CD4-positive, alpha-beta T cell treated with Interleukin-2 at 100 ng/mL for 4 hours (primary cell): ENCODE data around the gene PRRX1.

Source experiments
- DNase-seq: peaks from one replicate; pipeline ENCODE4 v3.0.0-alpha.2; 2020; ENCODE audit warnings: low spot score

Gene PRRX1

DNA sequence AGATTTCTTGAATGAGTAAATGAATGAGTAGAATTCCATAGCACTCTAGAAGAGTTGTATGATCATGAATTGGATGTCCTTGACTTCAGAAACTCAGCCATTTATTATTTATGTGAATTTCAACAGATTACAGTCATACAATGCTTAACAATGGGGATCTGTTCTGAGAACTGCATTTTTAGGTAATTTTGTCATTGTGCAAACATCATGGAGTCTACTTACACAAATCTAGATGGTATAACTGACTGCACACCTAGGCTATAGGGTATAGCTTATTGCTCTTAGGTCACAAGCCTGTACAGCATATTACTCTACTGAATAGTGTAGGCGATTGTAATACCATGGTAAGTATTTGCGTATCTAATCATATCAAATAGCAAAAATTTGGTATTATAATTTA is 59.6 kb downstream of the PRRX1 start:
- no peak for DNase-seq

DNA sequence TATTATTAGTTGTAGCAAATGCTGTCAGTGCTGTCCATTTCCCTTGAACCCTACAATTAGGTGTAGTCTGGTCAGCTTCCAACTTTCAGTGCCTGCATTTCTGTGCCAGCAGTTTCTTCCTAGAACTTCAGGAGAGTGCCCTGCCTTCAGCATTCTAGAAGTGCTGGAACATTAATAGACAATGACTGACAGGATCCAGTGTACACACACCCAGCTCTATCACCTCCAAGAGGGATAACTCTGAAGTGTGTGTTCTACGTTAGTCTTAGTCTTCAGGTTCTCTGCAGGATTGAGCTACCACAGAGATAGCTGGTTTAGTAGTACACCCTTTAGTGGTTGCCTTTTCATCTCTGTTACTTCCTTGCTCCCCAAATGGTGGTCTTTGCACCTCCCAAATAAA is 61.4 kb downstream of the PRRX1 start:
- no peak for DNase-seq

DNA sequence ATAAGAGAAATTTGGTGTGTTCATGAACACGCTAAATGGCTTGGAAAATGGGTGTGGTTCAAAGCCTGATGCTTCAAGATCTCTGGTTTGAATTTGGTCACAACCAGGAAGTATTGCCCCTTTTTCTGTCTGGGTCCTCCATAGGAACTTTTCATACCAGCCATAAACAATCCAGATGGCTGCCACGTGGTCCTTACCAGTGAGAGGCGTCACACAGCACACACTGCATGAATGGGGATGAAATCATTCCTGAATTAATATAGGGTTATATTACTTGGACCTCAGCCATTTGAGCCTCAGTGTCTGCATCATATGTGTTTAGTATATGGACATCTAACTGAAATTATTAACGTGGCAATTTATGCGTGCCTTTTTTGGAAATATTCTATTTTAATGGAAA is 64.0 kb downstream of the PRRX1 start:
- no peak for DNase-seq

DNA sequence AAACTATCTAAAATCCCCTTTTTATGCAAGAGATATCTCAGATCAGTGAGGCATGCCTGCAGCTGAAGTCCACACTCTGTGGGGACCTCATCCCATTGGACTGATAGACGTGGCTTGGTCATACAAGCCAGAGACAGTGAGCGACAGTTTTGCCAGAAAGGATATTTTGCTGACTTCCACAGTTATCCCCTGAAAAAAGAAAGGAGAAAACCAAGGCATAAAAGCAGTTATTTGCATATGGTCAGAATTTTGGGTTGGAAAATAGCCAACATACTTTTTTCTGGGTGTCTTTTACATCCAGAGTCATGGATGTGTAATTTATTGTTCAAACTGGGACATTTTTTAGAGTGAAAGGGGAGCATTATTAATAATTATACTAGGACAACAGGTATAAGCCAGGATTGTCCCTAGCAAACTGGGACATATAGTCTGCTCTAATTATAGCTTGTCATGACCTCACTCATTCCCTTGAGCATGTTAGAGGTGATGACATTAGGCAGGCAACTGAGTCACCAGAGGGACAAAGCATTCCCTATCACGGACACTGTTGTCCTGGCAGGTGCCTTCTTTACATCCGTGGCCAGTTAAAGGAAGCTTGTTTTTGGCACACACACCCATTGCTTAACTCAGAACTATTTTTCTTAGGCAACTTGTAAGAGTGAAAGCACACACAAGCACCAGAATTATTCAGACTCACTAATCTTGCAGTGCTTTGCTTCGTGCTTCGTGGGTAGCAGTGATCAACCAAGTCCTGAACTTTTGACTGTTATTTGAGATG is 65.5 kb downstream of the PRRX1 start:
- DNase-seq: no peak

DNA sequence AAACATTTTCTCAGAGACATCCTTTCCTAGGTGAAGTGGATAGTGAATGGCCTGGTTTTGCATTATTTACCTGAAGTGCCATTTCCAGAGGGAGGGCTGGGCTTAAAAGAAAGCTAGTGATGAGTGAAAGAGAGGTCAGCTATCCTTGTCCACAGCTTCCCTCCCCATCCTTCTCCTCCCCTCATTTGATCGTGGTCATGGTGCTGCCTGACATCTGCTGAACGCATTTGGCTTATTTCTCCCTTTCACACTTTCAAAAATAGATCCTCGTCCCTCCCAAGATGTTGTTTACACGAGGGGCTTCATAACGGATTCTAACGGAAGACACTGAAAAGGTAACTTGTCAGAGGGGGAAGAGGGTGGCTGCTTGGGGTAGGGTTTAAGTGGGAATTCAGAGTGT is 66.1 kb downstream of the PRRX1 start:
- DNase-seq: no peak

DNA sequence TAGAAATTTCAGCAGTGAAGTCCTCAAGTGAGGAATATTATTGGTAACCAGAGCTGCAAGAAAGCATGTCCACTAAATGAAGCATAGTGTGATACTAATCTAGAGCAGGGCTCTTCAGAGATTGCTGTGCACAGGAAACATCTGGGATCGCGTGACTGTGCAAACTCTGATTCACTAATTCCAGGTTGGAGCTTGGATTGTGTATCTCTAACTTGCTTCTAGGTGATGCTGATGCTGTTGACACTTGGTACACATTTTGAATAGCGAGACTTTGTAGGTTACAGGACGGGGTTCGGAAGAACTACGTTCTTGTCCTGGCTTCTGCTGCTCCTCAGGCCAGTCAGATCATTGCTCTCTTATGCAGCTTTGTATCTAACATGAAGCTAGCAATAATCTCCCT is 66.5 kb downstream of the PRRX1 start:
- no peak for DNase-seq

DNA sequence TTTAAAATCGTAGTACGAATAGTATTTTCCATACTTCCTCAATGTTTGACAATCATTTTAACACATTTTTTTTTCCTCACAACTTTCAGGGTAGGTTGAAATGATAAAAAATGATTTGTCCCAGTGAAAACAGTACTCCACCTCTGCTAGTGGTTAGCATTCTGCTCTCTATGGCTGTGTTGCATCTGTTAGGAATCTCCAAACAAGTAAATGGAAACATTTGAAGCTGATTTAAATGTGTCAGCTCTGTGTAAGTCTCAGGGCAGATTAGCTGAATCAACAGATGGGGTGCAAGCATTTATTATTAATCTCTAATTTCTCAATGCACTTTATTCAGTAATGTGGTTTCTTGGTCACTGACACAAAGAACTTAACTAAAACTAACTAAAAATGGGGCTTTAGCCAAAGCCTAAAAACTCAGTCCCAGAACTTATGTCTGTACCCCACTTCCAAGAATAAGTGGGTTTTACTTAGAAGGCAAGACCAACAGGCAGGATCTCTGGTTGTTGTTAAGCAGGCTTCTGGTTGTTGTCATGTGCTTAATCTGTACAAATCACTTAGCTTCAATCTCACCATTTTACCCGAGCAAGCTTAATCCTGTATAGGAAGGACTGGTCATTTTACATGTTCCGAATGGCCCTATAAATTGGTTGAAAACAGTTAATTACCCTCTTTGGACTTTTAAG is 67.8 kb downstream of the PRRX1 start:
- no peak for DNase-seq

DNA sequence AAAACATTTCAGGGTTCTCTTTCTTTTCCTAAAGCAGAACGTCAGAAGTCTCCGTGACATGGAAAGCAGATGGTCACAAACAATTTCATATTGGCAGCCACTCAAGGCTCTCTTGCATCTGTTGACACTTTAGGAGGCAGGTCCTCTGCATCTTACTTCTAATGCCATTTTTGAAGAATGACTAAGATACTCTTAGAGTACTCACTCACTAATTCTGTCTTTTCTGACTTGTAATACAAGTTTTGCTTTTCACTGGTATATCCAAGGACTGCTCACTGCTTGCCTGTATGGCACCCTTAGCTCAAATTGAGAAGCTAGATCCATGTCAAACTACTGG is 68.3 kb downstream of the PRRX1 start:
- no peak for DNase-seq

DNA sequence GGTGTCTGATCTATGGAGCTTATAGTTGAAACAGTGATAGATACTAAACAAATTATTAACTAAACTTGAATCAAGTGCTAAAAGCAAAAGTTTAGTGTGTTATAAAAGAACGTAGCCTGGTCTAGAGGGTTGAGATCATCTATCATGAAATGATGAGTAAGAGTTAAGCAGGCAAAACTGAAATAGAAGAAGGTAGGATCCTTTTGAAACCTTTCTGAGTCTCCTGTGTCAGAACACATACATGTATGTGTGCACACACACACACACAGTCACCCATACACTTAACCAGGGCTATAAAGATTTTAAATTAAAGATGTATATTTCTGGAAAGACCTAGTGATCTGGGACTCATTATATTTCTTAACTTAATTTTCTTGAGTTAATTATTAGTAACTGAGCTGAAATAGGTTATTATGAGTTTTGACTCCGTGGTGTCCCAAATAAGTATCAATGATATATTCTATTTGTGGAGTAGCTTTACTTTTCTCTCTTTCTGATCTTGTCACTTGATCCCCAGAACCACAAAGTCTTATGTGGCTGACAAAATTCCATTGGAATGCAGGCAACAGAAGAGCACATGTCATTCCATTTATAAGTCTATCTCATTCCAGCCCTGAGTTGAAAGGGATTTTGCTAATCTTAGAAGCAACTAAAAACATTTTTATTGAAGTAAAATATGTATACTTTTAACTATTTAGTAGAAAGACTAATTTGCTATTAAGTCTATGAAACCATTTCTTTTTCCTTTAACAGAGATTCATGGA is 70.7 kb downstream of the PRRX1 start:
- no peak for DNase-seq

DNA sequence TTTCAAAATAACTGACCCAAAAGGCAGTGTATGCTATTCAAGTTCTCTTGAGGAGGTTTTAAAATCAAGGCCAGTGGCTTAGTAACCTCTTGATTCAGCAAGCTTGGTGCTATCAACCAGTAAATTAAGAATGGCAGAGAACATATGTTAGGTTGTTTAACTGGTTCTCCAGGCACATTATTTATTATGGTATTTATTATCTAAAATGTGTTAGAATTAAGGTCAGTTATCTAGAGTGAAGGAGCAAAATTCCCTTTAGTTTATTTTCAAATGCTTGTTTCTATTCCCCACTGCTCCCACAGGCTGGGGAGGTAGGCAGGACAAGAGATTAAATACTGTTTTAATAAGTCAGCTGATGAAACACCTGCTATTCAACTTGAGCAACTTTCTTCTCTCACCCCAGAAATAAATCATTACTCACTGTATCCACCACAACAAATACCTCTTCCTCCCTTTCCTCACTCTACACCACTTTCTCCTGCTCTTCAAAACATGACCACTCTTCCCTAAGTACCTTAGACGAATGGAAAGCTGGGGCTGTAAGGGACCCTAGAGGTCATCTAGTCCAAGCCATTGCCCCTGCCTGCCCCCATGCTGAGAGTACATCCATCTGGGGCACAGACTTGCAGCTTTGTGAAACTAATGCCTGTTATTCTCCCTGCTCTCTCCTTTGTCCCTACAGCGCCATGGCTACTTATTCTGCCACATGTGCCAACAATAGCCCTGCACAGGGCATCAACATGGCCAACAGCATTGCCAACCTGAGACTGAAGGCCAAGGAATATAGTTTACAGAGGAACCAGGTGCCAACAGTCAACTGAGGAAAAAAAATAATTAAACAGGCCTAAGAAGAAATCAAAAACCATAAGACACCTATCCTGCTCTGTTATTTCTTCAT is 71.7 kb downstream of the PRRX1 start:
- no peak for DNase-seq

DNA sequence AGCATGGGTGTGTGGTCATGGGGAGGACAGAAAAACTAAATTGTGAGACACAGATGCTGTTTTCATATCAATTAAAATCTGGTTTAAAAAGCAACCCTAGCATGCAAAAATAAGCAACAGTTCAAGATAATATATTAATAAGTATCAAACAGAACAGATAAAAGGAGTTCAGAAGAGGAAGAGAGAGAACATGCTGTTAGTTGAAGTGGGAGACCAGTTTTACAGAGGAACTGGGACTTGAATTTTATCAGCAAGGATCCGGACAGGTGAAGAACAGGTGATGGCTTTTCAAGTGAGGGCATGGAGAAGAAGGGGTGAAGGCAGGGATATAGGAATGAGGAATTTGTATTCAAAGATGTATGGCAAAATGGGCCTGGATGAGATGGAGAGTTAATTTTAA is 75.9 kb downstream of the PRRX1 start:
- no peak for DNase-seq

DNA sequence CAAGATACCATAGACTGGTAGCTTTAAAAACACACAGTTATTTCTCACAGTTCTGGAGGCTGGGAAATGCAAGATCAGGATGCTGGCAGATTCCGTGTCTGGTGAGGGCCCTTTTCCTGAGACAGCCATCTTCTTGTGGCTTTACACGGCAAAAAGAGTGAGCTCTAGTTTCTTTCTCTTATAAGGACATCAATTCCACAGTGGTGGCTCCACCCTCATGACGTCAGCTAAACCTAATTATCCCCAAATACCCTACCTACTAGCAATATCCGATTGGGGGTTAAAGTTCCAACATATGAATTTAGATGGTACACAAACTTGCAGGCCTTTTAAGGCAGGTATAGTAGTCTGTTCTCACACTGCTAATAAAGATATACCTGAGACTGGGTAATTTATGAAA is 77.7 kb downstream of the PRRX1 start:
- DNase-seq: no peak

DNA sequence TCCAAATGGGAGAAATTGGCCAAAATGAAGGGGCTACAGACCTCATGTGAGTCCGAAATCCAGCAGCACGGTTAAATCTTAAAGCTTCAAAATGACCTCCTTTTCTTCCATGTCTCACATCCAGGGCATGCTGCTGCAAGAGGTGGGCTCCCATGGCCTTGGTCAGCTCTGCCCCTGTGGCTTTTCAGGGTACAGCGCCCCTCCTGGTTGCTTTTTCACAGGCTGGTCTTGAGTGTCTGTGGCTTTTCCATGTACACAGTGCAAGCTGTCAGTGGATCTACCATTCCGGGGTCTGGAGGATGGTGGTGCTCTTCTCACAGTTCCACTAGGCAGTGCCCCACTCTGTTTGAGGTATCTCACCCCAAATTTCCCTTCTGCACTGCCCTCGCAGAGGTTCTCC is 78.7 kb downstream of the PRRX1 start:
- no peak for DNase-seq

DNA sequence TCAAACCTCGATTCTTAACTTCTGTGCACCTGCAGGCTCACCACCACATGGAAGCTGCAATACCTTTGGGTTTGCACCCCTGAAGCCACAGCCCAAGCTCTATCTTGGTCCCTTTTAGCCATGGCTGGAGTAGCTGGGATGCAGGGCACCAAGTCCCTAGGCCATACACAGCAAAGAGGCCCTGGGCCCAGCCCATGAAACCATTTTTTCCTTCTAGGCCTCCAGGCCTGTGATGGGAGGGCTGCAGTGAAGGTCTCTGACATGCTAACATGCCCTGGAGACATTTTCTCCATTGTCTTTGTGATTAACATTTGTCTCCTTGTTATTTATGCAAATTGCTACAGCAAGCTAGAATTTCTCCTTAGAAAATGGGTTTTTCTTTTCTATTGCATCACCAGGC is 79.2 kb downstream of the PRRX1 start:
- no peak for DNase-seq

DNA sequence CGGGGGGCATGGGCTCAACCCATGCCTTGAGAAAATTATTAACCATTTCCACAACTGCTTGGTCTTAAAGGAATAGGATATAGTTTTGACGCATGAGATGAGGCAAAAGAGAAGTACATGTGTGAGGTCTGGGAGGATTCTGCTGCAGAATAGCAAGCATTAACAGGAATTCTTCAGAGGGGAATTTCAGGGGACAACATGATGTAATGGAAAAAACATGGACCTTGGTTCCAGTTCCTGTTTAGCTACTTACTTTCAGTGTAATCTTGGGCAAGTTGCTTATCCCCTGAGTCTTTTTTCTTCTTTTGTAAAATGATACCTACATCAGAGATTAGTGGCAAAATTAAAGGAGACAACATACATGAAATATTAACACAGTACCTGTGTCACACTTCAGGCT is 85.6 kb downstream of the PRRX1 start:
- DNase-seq: no peak

DNA sequence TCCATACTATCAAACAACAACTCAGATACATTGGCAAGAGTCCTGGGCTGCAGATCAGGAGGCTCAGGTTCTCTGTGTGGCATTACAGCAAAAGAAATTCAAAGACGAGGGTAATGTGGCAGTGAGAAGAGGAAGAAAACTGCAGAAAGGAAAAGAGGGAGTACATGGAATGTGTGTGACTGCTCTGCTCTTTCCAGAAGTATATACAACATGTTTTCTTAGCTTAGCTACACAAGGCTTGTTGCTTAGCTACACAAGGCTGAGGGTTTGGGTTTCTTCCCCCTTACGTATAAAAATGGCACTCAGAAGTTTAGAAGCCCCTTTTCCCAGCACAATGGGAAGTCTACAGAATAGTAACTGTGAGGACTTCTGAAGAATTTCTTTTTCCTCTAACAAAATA is 86.0 kb downstream of the PRRX1 start:
- DNase-seq: no peak

DNA sequence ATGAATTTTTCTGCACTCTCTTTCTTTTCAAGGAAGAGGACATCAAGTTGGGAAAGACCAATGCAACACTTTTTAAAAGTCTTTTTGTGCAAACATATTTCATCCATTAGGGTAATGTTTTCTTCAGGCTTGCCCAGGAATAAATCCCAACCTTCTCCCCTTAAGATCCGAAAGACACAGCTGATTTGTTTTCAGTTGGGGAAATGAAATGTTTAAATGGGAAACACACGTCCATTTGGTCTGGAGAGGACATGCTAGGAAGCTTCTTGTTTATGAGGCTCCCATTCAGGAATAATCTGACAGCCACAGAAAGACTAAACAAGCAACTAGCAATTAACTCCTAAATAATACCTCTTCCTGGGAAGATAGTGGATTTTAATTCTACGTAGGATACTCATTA is 91.9 kb downstream of the PRRX1 start:
- no peak for DNase-seq

DNA sequence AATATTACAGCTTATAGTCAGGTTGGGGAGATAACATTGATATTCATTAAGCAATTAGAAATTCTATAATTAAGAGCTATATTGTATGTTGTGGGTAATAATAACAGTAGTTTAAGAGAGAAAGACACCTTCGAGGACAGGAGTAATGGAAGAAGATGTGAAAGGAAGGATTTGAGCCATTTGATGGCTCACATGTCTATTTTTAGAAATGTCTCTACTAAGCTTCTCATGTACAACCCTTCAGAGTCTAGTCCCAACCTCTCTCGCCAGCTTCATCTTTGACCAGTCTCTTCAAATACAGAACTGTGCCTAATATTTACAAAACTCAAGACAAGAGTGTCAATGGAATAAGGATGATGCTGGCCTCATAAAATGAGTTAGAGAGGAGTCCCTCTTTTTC is 95.1 kb downstream of the PRRX1 start:
- DNase-seq: no peak

DNA sequence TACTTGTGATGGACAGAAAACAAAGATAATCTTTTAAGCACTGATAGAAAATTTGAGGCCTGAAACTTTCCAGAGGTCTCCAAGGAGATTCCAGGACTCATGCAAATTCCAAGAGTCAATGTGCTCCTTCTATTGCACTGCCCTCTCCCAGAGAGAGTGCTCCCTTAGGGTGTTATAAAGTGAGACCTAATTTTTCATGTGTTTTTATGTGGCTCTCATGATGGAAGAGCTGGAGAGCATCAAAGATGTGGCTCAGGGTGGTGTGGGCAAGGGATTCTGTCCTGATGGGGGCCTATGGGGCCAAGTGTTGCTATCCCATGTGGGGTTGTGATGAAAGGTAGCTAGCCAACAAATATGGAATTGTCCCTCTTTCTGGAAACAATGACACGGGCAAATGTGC is 101.3 kb downstream of the PRRX1 start:
- DNase-seq: no peak

DNA sequence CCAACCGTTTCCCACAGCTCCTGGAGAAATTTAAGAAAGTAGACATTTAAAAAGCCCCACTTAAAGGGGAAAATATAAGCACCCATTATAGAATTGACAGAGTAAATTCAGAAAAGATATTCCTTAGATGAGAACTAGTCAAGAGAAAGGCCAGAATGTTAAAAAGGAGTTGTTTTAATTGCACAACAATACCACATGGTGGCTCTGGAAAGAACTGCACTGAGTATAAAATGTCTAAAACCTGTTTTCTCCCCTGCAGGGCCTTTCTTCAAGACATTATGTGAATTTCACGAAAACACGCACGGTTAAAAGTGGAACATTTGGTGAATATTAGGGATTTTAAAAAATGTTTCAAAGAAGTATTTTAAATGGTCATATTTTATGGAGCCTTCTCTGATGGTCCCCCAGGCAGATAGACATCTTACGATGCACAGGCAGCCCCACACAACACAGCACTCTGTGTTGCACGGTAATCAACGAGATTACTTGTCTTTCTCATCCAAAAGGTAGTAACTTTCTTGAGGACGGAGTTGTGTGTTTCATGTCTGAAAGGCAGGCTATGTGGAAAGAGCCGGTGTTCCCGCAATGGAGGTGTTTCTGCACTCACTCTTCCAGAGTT is 101.9 kb downstream of the PRRX1 start:
- DNase-seq: no peak

DNA sequence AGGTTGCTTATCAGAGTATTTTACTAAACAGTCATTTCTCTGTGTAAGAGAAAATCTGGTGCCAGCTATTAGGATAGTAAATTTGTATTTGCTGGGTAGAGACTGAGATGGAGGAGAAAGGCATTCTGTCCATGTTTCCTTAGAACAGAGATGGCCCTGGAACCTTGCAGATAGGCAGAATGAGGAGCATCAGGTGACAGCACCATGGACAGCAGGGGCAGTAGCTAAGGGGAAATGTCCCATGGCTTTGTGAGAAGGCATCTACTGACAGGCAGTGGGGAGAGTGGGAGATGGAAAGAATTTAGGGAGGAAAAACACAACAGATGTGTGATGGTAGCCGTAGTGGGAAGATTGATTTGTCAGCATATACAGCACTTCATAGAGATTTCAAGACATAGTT is 105.0 kb downstream of the PRRX1 start:
- no peak for DNase-seq

DNA sequence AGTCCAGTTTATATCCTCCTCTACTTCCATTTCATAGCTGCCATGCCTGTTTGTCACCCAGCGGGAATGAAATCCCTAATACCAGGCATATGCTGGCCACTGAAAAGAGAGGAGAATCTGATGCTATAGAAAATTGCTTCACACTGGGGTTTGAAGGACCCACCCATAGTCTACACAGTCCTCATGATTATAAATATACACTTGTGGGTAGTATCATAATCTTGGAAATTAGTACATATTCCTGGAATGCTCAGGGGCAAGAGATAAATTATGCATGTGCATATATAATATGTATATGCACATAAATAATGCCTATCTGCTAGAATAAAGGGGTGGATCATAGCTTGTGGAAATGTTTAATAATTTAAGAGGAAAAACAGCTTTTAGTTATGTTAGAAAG is 105.8 kb downstream of the PRRX1 start:
- no peak for DNase-seq
